NOMO-1 (cell line): ENCODE data around the gene DGKB.
A peak's percentile ranks its signal among the peaks of the same experiment; 100 is the strongest.
"Not testable (repeated sequence)": the region's sequence is repeated elsewhere in the genome, so short reads cannot be mapped to it uniquely, and the experiment has no call there.

Source experiments
- DNase-seq, 2 experiments: peaks; one replicate each; lab custom pipeline; 2025; ENCODE audit not compliant: unreplicated experiment in 2 of 2; lab: John Stamatoyannopoulos, UW

Gene DGKB

GRCh38 chr7:14487701-14488395 is 414.7 kb downstream of the DGKB start:
- DNase-seq = no peak

- no peak for DNase-seq
Observed at GRCh38 chr7:14483663-14484062, 418.9 kb downstream of the DGKB start.

GRCh38 chr7:14480281-14480680 is 422.3 kb downstream of the DGKB start:
- DNase-seq = no peak

GRCh38 chr7:14478834-14479510 is 423.6 kb downstream of the DGKB start:
- no peak for DNase-seq

GRCh38 chr7:14461716-14462115 is 440.8 kb downstream of the DGKB start:
- not testable (repeated sequence) for DNase-seq

- DNase-seq = not testable (repeated sequence)
Observed at GRCh38 chr7:14458846-14459245, 443.7 kb downstream of the DGKB start.

- peak; percentile 11 to 45 for DNase-seq
Observed at GRCh38 chr7:14457568-14458453, 444.7 kb downstream of the DGKB start.

- no peak for DNase-seq
Observed at GRCh38 chr7:14449291-14449690, 453.3 kb downstream of the DGKB start.

GRCh38 chr7:14446829-14447228 is 455.7 kb downstream of the DGKB start:
- no peak for DNase-seq

- DNase-seq = no peak
Observed at GRCh38 chr7:14446219-14446618, 456.3 kb downstream of the DGKB start.

GRCh38 chr7:14438366-14438765 is 464.2 kb downstream of the DGKB start:
- DNase-seq = no peak

GRCh38 chr7:14436878-14437277 is 465.7 kb downstream of the DGKB start:
- DNase-seq = no peak

- DNase-seq = no peak
Observed at GRCh38 chr7:14432924-14433323, 469.6 kb downstream of the DGKB start.

GRCh38 chr7:14430926-14431325 is 471.6 kb downstream of the DGKB start:
- DNase-seq = no peak

GRCh38 chr7:14425559-14425958 is 477.0 kb downstream of the DGKB start:
- no peak for DNase-seq

- no peak for DNase-seq
Observed at GRCh38 chr7:14424675-14425074, 477.9 kb downstream of the DGKB start.

GRCh38 chr7:14420768-14421167 is 481.8 kb downstream of the DGKB start:
- no peak for DNase-seq

- DNase-seq = no peak
Observed at GRCh38 chr7:14419531-14419930, 483.0 kb downstream of the DGKB start.

- DNase-seq = no peak
Observed at GRCh38 chr7:14418633-14419032, 483.9 kb downstream of the DGKB start.

GRCh38 chr7:14414274-14414986 is 488.1 kb downstream of the DGKB start:
- DNase-seq = no peak
